GM18909 (cell line): Measurements from ENCODE around the gene LSM12.
"Not testable (repeated sequence)": the region's sequence is repeated elsewhere in the genome, so short reads cannot be mapped to it uniquely, and the experiment has no call there.

Experiments
- ATAC-seq: cut with Tn5 transposase; IDR thresholded peaks from one replicate; pipeline ENCODE4 v1.9.1; 2021; ENCODE audit warnings: mild to moderate bottlenecking; ENCODE audit not compliant: unreplicated experiment, poor library complexity

The LSM12 gene

GRCh38 chr17:44066204-44066930, at the start of gene LSM12:
LSM12 (minus strand) TSS chr17:44066671; CDS start chr17:44066587, 84 bp downstream.
- ATAC-seq = peak; percentile 69

GRCh38 chr17:44115585-44116415, 49.3 kb upstream of the LSM12 start:
- no peak for ATAC-seq

GRCh38 chr17:44113868-44114840, 47.7 kb upstream of the LSM12 start:
- no peak for ATAC-seq

GRCh38 chr17:44113382-44113781, 46.9 kb upstream of the LSM12 start:
- no peak for ATAC-seq

- no peak for ATAC-seq
Measured at GRCh38 chr17:44112284-44113280, 46.1 kb upstream of the LSM12 start.

GRCh38 chr17:44111777-44112176, 45.3 kb upstream of the LSM12 start:
- no peak for ATAC-seq

- peak; percentile 61 for ATAC-seq
Measured at GRCh38 chr17:44110823-44111633, 44.6 kb upstream of the LSM12 start.

- no peak for ATAC-seq
Measured at GRCh38 chr17:44110011-44110686, 43.7 kb upstream of the LSM12 start.

GRCh38 chr17:44109312-44109630, 42.8 kb upstream of the LSM12 start:
- ATAC-seq = no peak

- ATAC-seq = no peak
Measured at GRCh38 chr17:44108440-44109311, 42.2 kb upstream of the LSM12 start.

GRCh38 chr17:44106801-44107200, 40.3 kb upstream of the LSM12 start:
- ATAC-seq = no peak

- ATAC-seq = no peak
Measured at GRCh38 chr17:44105941-44106340, 39.5 kb upstream of the LSM12 start.

GRCh38 chr17:44105483-44105882, 39.0 kb upstream of the LSM12 start:
- ATAC-seq = no peak

- no peak for ATAC-seq
Measured at GRCh38 chr17:44102849-44103622, 36.6 kb upstream of the LSM12 start.

GRCh38 chr17:44101858-44102257, 35.4 kb upstream of the LSM12 start:
- not testable (repeated sequence) for ATAC-seq
